Osteocyte (in vitro differentiated cells): ENCODE measurements around the gene BRS3. TPM values are rescaled to one million over a fixed set of nuclear protein-coding genes. Genes with fewer than 3 reads are reported as not detected.

ENCODE experiments used
- DNase-seq: peaks from one replicate; pipeline ENCODE4 v3.0.0; 2021; ENCODE audit warnings: mixed read lengths; ENCODE audit not compliant: unreplicated experiment; ENCODE audit errors: extremely low spot score
- H3K27ac Mint-ChIP-seq: one replicate; pipeline ENCODE4 v1.8.0; 2021; ENCODE audit warnings: mild to moderate bottlenecking, mixed read lengths; ENCODE audit not compliant: unreplicated experiment
- H3K27me3 Mint-ChIP-seq: one replicate; pipeline ENCODE4 v1.8.0; 2021; ENCODE audit warnings: mixed read lengths; ENCODE audit not compliant: unreplicated experiment
- H3K36me3 Mint-ChIP-seq: one replicate; pipeline ENCODE4 v1.8.0; 2021; ENCODE audit warnings: mixed read lengths; ENCODE audit not compliant: unreplicated experiment
- H3K4me1 Mint-ChIP-seq: one replicate; pipeline ENCODE4 v1.8.0; 2021; ENCODE audit warnings: mixed read lengths; ENCODE audit not compliant: unreplicated experiment
- H3K4me3 Mint-ChIP-seq: one replicate; pipeline ENCODE4 v1.8.0; 2021; ENCODE audit warnings: mild to moderate bottlenecking, moderate library complexity, mixed read lengths; ENCODE audit not compliant: unreplicated experiment
- H3K9me3 Mint-ChIP-seq: one replicate; pipeline ENCODE4 v1.8.0; 2021; ENCODE audit warnings: mixed read lengths; ENCODE audit not compliant: unreplicated experiment
- total RNA-seq: library from RNA; stranded (reverse); gene quantifications from 2 replicates; pipeline ENCODE4 v1.2.1, GENCODE V29; 2021
- TF ChIP-seq, protein P1 (sequence below): fragments of 200-600 bp; sonication (generic); IDR thresholded peaks from 2 replicates; pipeline ENCODE4 v1.5.0; 2021; ENCODE audit warnings: antibody characterized with exemption, mild to moderate bottlenecking, moderate library complexity

The BRS3 gene
- total RNA-seq, 1 donor from 2014 or later, result not detected

DNA sequence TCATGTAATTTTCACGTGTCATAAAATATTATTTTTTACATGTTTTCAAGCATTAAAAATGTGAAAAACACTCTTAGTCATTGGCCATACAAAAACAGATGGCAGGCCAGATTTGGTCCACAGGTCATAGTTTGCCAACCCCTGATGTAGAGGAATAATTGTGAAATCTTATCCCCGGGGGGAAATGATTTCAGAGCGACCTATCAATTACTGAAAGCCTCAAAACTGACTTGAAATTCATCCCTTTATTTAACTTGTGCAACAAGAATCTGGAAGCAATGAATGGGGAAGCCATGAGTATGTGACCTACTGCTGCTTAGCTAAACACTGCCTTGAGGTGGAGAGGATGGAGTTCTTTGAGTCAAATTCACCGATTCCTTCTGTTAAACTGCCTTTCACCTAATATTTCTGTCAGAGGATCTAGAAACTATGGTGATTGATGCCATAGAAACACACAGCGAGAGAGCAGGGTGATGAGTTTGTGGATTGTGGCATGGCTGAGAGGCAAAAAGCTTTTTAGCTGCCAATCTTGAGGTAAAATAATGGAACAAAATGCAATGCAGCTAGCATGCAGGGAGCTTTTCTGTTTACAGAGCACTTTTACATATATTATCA is 30.3 kb upstream of the BRS3 start:
- Mint-ChIP-seq H3K36me3 (no peaks in the 10 kb centered on the region), H3K27me3 (peaks cover 3% of the 10 kb centered on the region), H3K4me3 (no peak overlapping the region), H3K9me3 (peaks cover 3% of the 10 kb centered on the region), H3K27ac (no peak overlapping the region), H3K4me1 (no peaks in the 10 kb centered on the region)
- TF ChIP-seq, protein P1, sequence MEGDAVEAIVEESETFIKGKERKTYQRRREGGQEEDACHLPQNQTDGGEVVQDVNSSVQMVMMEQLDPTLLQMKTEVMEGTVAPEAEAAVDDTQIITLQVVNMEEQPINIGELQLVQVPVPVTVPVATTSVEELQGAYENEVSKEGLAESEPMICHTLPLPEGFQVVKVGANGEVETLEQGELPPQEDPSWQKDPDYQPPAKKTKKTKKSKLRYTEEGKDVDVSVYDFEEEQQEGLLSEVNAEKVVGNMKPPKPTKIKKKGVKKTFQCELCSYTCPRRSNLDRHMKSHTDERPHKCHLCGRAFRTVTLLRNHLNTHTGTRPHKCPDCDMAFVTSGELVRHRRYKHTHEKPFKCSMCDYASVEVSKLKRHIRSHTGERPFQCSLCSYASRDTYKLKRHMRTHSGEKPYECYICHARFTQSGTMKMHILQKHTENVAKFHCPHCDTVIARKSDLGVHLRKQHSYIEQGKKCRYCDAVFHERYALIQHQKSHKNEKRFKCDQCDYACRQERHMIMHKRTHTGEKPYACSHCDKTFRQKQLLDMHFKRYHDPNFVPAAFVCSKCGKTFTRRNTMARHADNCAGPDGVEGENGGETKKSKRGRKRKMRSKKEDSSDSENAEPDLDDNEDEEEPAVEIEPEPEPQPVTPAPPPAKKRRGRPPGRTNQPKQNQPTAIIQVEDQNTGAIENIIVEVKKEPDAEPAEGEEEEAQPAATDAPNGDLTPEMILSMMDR, result no peak
- no peak for DNase-seq

DNA sequence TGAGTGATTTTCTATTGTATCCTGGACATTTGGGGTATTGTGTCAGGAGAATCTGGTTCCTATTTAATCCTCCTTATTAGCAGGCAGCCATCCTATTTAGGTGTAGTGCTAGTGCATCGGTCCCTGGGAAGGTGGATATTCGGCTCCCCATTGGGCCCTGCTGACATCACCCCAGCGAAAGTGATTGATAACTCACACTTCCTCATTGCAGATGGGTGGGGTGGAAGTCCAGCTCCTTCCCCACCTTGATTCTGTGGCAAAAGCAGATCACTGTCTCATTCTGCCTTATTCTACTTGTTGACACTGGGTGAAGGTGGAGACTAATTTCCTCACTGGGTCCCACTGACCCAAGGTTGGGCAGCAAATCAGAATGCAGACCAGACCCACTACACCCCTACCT is 23.2 kb upstream of the BRS3 start:
- H3K27me3 Mint-ChIP-seq, result peaks cover 2% of the 10 kb centered on the region
- H3K4me3 Mint-ChIP-seq, result no peak overlapping the region
- no peaks in the 10 kb centered on the region for H3K4me1 Mint-ChIP-seq
- H3K36me3 Mint-ChIP-seq, result no peaks in the 10 kb centered on the region
- H3K27ac Mint-ChIP-seq, result no peak overlapping the region
- peaks cover 3% of the 10 kb centered on the region for H3K9me3 Mint-ChIP-seq
- no peak for DNase-seq
- TF ChIP-seq, protein P1, result no peak

DNA sequence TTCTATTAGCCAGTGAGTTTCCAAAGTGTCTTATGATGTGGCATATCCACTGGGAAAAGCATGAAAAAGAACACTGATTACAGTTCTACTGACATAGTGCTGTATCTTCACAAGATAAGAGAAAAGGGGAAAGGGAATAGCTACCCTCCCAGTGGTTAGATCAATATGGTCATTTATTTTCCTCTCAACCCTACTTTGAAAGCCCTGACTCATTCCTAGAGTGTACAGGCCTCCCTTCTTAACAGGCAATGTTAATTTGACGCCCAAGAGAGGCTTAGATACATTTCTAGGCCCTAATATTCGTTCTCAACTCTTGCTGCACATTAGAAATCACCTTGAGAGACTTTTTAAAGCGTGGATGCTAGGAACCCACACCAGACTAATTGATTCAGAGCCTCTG is 20.4 kb upstream of the BRS3 start:
- Mint-ChIP-seq H3K27me3 (peaks cover 2% of the 10 kb centered on the region), H3K27ac (no peak overlapping the region), H3K36me3 (no peaks in the 10 kb centered on the region), H3K9me3 (no peaks in the 10 kb centered on the region), H3K4me1 (no peaks in the 10 kb centered on the region), H3K4me3 (no peak overlapping the region)
- TF ChIP-seq, protein P1, result no peak
- no peak for DNase-seq

DNA sequence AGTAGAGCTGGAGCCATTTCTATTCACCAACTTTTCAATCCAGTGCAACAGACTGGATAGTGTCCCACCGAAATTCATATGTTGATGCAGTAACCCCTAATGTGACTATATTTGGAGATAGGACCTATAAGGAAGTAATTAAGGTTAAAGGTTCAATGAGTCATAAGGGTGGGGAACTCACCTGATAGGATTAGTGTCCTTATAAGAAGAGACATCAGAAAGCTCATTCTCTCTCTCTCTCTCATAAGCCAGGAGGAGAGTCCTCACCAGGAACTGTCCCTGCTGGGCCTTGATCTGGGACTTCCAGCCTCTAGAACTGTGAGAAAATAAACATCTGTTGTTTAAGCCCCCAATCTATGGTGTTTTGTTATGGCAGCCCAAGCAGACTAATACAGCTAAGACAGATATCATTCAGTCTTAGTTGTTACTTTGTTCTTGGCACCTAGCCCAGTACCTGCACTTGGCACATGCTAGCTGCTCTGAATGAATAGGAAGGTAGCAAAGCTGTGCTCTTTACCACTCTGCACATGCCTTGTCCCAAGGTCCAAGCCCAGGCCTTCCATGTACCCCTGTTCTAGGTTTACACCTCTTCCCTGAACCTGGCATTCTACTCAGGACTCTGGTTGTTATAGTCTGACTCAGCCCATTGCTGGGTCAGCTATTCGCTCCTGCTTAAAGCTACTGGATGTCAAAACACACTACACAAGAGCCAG is 19.2 kb upstream of the BRS3 start:
- Mint-ChIP-seq H3K4me3 (no peak overlapping the region), H3K27me3 (peaks cover 2% of the 10 kb centered on the region), H3K9me3 (no peaks in the 10 kb centered on the region), H3K4me1 (no peaks in the 10 kb centered on the region), H3K36me3 (no peaks in the 10 kb centered on the region), H3K27ac (no peak overlapping the region)
- no peak for DNase-seq
- TF ChIP-seq, protein P1, result no peak

DNA sequence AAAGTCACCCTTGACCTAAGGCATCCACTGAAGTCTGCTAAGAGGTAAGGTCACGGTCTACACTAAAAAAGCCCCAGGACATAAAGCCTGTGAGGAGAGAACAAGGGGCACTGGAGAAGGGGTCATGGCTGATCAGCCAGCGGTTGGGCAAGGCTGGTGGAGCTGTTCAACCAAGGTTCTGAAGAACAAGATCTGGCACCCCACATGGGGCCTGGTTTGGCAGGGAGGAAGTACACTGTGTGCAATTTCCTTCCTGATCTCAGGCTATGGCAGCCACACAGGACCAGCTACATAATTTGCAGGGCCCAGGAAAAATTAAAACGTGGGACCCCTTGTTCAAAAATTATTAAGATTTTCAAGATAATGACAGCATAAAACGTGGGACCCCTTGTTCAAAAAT is 14.1 kb upstream of the BRS3 start:
- Mint-ChIP-seq H3K9me3 (no peaks in the 10 kb centered on the region), H3K27me3 (no peaks in the 10 kb centered on the region), H3K4me3 (no peak overlapping the region), H3K27ac (no peak overlapping the region), H3K36me3 (no peaks in the 10 kb centered on the region), H3K4me1 (no peaks in the 10 kb centered on the region)
- no peak for DNase-seq
- TF ChIP-seq, protein P1, result no peak
